ENCODE data around the gene MGRN1. TPM values are rescaled to one million over a fixed set of nuclear protein-coding genes. Genes with fewer than 3 reads are reported as not detected.
A peak's percentile ranks its signal among the peaks of the same experiment; 100 is the strongest.

The MGRN1 gene
- total and polyA plus RNA-seq, 9 donors = 21.5 to 94.2 (median 61.1) TPM

DNA sequence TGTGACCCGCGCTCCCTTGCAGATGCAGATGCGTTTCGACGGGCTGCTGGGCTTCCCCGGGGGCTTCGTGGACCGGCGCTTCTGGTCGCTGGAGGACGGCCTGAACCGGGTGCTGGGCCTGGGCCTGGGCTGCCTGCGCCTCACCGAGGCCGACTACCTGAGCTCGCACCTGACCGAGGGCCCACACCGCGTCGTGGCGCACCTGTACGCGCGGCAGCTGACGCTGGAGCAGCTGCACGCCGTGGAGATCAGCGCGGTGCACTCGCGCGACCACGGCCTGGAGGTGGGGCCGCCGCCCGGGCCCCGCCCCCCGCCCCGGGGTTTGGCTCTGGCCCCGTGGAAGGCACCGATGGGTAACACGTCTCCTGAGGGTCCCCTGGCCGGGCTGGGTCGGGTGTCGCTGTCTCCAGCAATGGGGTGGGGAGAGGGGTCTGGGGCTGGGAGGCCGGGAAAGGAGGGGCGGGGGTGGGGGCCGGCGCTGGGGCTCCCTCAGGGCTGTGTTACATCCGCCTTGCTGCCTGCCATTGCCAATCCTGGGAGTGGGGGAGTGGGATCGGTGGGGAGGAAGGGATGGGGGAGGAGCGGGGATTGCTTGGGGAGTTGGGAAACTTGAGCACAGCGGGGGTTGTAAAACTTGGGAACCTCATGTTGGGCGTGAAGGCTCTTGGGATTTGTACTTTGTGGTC, 69.5 kb downstream of the MGRN1 start:
- intact Hi-C loops (cut with DNase I) = loop anchor here in 1 of 4 donors (5.0 kb wide), 1 partner anchor 38 kb away; the partner anchor contains the start of genes ANKS3 and DNAAF8
- TF ChIP-seq, protein P1, sequence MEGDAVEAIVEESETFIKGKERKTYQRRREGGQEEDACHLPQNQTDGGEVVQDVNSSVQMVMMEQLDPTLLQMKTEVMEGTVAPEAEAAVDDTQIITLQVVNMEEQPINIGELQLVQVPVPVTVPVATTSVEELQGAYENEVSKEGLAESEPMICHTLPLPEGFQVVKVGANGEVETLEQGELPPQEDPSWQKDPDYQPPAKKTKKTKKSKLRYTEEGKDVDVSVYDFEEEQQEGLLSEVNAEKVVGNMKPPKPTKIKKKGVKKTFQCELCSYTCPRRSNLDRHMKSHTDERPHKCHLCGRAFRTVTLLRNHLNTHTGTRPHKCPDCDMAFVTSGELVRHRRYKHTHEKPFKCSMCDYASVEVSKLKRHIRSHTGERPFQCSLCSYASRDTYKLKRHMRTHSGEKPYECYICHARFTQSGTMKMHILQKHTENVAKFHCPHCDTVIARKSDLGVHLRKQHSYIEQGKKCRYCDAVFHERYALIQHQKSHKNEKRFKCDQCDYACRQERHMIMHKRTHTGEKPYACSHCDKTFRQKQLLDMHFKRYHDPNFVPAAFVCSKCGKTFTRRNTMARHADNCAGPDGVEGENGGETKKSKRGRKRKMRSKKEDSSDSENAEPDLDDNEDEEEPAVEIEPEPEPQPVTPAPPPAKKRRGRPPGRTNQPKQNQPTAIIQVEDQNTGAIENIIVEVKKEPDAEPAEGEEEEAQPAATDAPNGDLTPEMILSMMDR (IDR thresholded peaks at IDR 0.05) = no peak
- TF ChIP-seq EP300 (IDR thresholded peaks at IDR 0.05) (no peak), POLR2A (IDR thresholded peaks at IDR 0.05) (no peak)
- peak overlapping the region; percentile 40 to 60 for H3K27ac ChIP-seq
- H3K4me1 ChIP-seq (ENCODE audit: insufficient read depth) = peaks cover 5% of the 10 kb centered on the region
- 1 to 3% (median 3%) methylated on average over 22 to 54 of the region's 54 CpGs for WGBS, 3 donors
- no peaks in the 10 kb centered on the region for H3K36me3 ChIP-seq
- H3K4me3 ChIP-seq = peak overlapping the region; percentile 51
- no peaks in the 10 kb centered on the region for H3K27me3 ChIP-seq
- H3K9me3 ChIP-seq = no peaks in the 10 kb centered on the region
- DNase-seq = peak; percentile 61 to 75 (median 66)

DNA sequence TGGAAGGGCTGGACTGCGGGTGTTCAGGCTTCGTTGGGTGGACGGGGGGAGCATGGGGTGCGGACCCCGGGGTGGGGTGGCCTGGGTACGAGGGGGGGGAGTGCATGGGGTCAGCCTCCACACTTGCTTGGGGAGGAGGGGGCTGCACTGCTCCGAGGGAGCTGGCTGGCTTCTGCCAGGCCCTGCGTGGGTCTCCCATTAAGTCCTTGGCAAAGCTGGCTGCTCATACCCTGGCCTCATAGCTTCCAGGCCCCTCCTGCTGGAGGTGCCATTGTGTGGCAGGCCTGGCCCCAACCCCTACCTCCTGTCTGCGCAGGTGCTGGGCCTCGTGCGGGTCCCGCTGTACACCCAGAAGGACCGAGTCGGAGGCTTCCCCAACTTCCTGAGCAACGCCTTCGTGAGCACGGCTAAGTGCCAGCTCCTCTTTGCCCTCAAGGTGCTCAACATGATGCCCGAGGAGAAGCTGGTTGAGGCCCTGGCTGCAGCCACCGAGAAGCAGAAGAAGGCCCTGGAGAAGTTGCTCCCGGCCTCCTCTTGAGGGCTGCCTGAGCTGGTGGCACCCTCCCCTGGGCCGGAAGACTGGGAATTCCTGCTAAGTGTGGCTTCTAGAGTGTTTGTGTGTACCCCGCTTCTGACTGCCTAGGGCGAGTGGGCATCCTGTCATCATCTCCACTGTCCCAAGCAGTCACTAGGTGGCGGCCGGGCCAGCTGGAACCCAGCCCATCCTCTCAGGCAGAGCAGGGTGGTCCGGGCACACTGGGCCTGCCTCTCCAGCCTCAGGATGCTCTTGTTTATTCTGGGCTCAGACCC, 70.2 kb downstream of the MGRN1 start:
- WGBS, 3 donors = 35 to 43% (median 40%) methylated on average over 13 to 26 of the region's 26 CpGs
- Histone ChIP-seq H3K36me3 (no peaks in the 10 kb centered on the region), H3K27ac (peak overlapping the region in 1 of 2 donors; percentile 28)

DNA sequence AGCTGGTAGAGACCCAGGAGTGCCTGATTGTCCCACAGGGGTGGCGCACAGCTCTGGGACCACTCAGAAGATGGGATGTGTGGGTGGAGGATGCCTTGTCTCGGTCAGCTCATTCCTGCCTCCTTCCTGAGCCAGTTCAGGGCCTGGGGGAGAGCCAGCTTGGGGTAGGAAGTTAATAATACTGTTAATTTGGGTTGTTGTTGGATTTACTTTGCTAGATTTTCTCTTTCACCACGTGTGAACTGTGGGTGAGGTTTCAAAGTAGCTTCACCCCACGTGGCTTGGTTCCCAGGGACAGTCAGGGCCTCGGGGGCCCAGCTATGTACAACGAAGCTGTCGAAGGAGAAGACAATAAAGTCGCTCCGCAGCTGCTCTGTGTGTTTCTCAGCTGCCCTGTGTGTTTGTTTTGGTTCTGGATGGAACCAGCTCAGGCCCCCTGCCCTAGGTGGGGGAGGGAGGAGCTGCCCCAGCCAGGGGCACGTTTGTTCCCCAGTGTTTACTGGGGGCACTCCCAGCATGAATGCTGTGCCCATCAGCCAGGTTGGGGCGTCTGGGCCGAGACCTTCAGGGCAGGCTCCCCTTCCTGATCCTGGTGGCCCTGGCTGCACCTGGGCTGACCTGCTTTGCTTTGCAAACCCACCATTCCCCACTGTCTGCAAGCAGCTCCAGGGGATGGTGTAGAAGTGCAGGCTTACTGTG, 71.0 kb downstream of the MGRN1 start:
- TF ChIP-seq EP300 (IDR thresholded peaks at IDR 0.05) (no peak), POLR2A (IDR thresholded peaks at IDR 0.05) (no peak)
- TF ChIP-seq, protein P1 (IDR thresholded peaks at IDR 0.05) = no peak
- intact Hi-C loops (cut with DNase I) = no loop called here
- H3K9me3 ChIP-seq = no peaks in the 10 kb centered on the region
- peaks cover 5% of the 10 kb centered on the region for H3K4me1 ChIP-seq (ENCODE audit: insufficient read depth)
- peak in 1 of 5 donors; percentile 20 for DNase-seq
- WGBS, 3 donors = 42 to 46% (median 43%) methylated on average over 12 of the region's 12 CpGs
- H3K27ac ChIP-seq = peak overlapping the region in 1 of 2 donors; percentile 25
- no peaks in the 10 kb centered on the region for H3K36me3 ChIP-seq
- no peaks in the 10 kb centered on the region for H3K27me3 ChIP-seq
- H3K4me3 ChIP-seq = no peak overlapping the region

More for the DNA sequence above, 70.2 kb downstream of the MGRN1 start:
- peak; percentile 35 to 62 (median 50) for DNase-seq
- H3K4me1 ChIP-seq (ENCODE audit: insufficient read depth) = peaks cover 5% of the 10 kb centered on the region
- intact Hi-C loops (cut with DNase I) = loop anchor here in 1 of 4 donors (5.0 kb wide), 1 partner anchor 37 kb away; the partner anchor contains the start of genes ANKS3 and DNAAF8
- H3K27me3 ChIP-seq = no peaks in the 10 kb centered on the region
- H3K4me3 ChIP-seq = peak overlapping the region; percentile 51
- TF ChIP-seq POLR2A (IDR thresholded peaks at IDR 0.05) = no peak
- no peaks in the 10 kb centered on the region for H3K9me3 ChIP-seq

DNA sequence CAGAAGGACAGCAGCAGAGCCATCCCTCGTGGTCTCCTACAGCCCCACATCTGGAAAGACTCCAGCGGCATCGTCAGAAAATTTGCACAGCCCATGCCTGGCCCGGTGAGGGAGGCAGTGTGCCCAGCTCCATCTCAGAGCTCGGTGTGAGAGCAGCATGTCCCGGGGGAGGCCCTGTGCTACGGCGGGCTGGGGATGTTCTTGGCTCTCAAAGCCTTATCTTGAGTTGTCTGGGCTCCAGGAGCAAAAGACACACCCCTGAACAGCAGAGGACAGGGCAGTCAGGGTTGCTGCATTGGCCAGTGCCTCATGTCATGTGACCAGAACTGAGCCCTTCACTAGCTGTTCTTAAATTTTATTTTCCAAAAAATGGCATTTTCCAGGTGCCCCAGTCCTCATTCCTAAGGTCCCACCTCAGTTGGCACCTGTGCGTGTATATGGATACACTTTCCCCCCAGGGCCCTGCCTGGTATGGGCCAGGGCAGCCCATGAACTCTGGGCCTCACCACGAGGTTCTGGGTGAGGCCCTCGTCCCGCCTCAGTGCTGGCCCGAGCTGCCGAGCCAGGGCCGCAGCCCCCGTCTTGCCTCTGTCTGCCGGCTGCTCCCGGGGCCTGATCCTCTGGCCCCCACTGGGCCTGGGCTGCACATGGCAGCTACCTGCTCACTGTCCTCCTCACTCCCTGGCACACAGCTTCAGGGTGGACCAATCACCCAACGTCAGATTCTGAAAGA, 71.7 kb downstream of the MGRN1 start:
- TF ChIP-seq, protein P1 (IDR thresholded peaks at IDR 0.05) = no peak
- TF ChIP-seq EP300 (IDR thresholded peaks at IDR 0.05) (no peak), POLR2A (IDR thresholded peaks at IDR 0.05) (no peak)
- Histone ChIP-seq H3K27ac (peak overlapping the region in 1 of 2 donors; percentile 25), H3K4me1 (ENCODE audit: insufficient read depth) (peaks cover 5% of the 10 kb centered on the region), H3K4me3 (no peak overlapping the region), H3K27me3 (no peaks in the 10 kb centered on the region), H3K9me3 (no peaks in the 10 kb centered on the region), H3K36me3 (no peaks in the 10 kb centered on the region)
- intact Hi-C loops (cut with DNase I) = no loop called here
- WGBS, 3 donors = 17 to 38% (median 34%) methylated on average over 17 to 19 of the region's 19 CpGs
- DNase-seq = peak; percentile 49 to 89 (median 62)

All from ovary (tissue), 9 donors.